KOPT-K1 (cell line): ENCODE results near the gene CNIH3.

ENCODE experiments used
- H3K27ac ChIP-seq: fragments of 200-600 bp; sonication (generic); 2 replicates; pipeline ENCODE4 v1.5.1; 2016; ENCODE audit warnings: antibody characterized with exemption, mild to moderate bottlenecking, low read depth, low read length; ENCODE audit not compliant: poor library complexity, severe bottlenecking
- H3K36me3 ChIP-seq: fragments of 200-600 bp; sonication (generic); 2 replicates; pipeline ENCODE4 v1.5.1; 2017; ENCODE audit warnings: antibody characterized with exemption, mild to moderate bottlenecking, low read length, moderate library complexity; ENCODE audit not compliant: insufficient read depth
- H3K9me3 ChIP-seq: fragments of 200-600 bp; sonication (generic); 2 replicates; pipeline ENCODE4 v1.5.1; 2017; ENCODE audit warnings: antibody characterized with exemption, low read length, mild to moderate bottlenecking; ENCODE audit not compliant: insufficient read depth, poor library complexity, severe bottlenecking

The CNIH3 gene

GRCh38 chr1:224724566-224724965, 108.4 kb downstream of the CNIH3 start:
- no peaks in the 10 kb centered on the region for H3K9me3 ChIP-seq
- no peaks in the 10 kb centered on the region for H3K36me3 ChIP-seq
- H3K27ac ChIP-seq: no peak overlapping the region

- H3K27ac ChIP-seq: no peak overlapping the region
- H3K36me3 ChIP-seq: no peaks in the 10 kb centered on the region
- no peaks in the 10 kb centered on the region for H3K9me3 ChIP-seq
Observed at GRCh38 chr1:224726441-224727182, 110.5 kb downstream of the CNIH3 start.

- no peaks in the 10 kb centered on the region for H3K9me3 ChIP-seq
- H3K27ac ChIP-seq: no peak overlapping the region
- no peaks in the 10 kb centered on the region for H3K36me3 ChIP-seq
Observed at GRCh38 chr1:224727351-224728289, 111.5 kb downstream of the CNIH3 start.

GRCh38 chr1:224730540-224730939, 114.4 kb downstream of the CNIH3 start:
- Histone ChIP-seq H3K36me3 (no peaks in the 10 kb centered on the region), H3K9me3 (no peaks in the 10 kb centered on the region), H3K27ac (no peak overlapping the region)

- Histone ChIP-seq H3K27ac (no peak overlapping the region), H3K36me3 (no peaks in the 10 kb centered on the region), H3K9me3 (no peaks in the 10 kb centered on the region)
Observed at GRCh38 chr1:224730965-224731364, 114.8 kb downstream of the CNIH3 start.

- H3K9me3 ChIP-seq: no peaks in the 10 kb centered on the region
- H3K27ac ChIP-seq: no peak overlapping the region
- no peaks in the 10 kb centered on the region for H3K36me3 ChIP-seq
Observed at GRCh38 chr1:224731633-224732032, 115.5 kb downstream of the CNIH3 start.

- Histone ChIP-seq H3K9me3 (no peaks in the 10 kb centered on the region), H3K36me3 (no peaks in the 10 kb centered on the region), H3K27ac (no peak overlapping the region)
Observed at GRCh38 chr1:224732377-224733026, 116.4 kb downstream of the CNIH3 start.

GRCh38 chr1:224733027-224733911, 117.2 kb downstream of the CNIH3 start:
- H3K9me3 ChIP-seq: no peaks in the 10 kb centered on the region
- no peak overlapping the region for H3K27ac ChIP-seq
- H3K36me3 ChIP-seq: no peaks in the 10 kb centered on the region

- Histone ChIP-seq H3K36me3 (no peaks in the 10 kb centered on the region), H3K9me3 (no peaks in the 10 kb centered on the region), H3K27ac (peak overlapping the region; percentile 52)
Observed at GRCh38 chr1:224734261-224734935, 118.3 kb downstream of the CNIH3 start.

GRCh38 chr1:224735159-224735558, 119.0 kb downstream of the CNIH3 start:
- H3K9me3 ChIP-seq: no peaks in the 10 kb centered on the region
- H3K27ac ChIP-seq: peak overlapping the region; percentile 52
- H3K36me3 ChIP-seq: no peaks in the 10 kb centered on the region

GRCh38 chr1:224736619-224737352, 120.7 kb downstream of the CNIH3 start:
- no peaks in the 10 kb centered on the region for H3K9me3 ChIP-seq
- H3K36me3 ChIP-seq: no peaks in the 10 kb centered on the region
- peak overlapping the region; percentile 28 for H3K27ac ChIP-seq

GRCh38 chr1:224737353-224737727, 121.2 kb downstream of the CNIH3 start:
- Histone ChIP-seq H3K27ac (no peak overlapping the region), H3K9me3 (no peaks in the 10 kb centered on the region), H3K36me3 (no peaks in the 10 kb centered on the region)

GRCh38 chr1:224739303-224739996, 123.3 kb downstream of the CNIH3 start:
- Histone ChIP-seq H3K36me3 (no peaks in the 10 kb centered on the region), H3K27ac (no peak overlapping the region), H3K9me3 (no peaks in the 10 kb centered on the region)
